ENCODE measurements around the gene GRM1. TPM values are rescaled to one million over a fixed set of nuclear protein-coding genes. Genes with fewer than 3 reads are reported as not detected.

The GRM1 gene
- total and polyA plus RNA-seq, 9 of the 15 experiments (the other 6 are each of a cell fraction or from before 2014, with no cell fraction given) = not detected

GRCh38 chr6:146050168-146050567 is 21.3 kb downstream of the GRM1 start:
- no TSS peak for BruUV-seq (replicated peaks)
- POLR2A ChIA-PET = interaction anchor here (0.9 to 1.5 kb wide), 2 partner anchors 12 to 643 kb away, joined by 3 to 4 read pairs; no protein-coding TSS in a partner anchor
- TF ChIP-seq SNIP1 (IDR thresholded peaks at IDR 0.05; ENCODE audit: low read depth) = no peak
- TF ChIP-seq ZNF57 (CRISPR knock-in tag; IDR thresholded peaks at IDR 0.05) = no peak
- TF ChIP-seq, protein P1, sequence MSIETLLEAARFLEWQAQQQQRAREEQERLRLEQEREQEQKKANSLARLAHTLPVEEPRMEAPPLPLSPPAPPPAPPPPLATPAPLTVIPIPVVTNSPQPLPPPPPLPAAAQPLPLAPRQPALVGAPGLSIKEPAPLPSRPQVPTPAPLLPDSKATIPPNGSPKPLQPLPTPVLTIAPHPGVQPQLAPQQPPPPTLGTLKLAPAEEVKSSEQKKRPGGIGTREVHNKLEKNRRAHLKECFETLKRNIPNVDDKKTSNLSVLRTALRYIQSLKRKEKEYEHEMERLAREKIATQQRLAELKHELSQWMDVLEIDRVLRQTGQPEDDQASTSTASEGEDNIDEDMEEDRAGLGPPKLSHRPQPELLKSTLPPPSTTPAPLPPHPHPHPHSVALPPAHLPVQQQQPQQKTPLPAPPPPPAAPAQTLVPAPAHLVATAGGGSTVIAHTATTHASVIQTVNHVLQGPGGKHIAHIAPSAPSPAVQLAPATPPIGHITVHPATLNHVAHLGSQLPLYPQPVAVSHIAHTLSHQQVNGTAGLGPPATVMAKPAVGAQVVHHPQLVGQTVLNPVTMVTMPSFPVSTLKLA (conservative IDR thresholded peaks at IDR 0.05) = no peak
- TF ChIP-seq NUFIP1 (IDR thresholded peaks at IDR 0.05; ENCODE audit: partially characterized antibody) = no peak
- no peak for TF ChIP-seq ZNF77 (CRISPR knock-in tag; IDR thresholded peaks at IDR 0.05)
- TF ChIP-seq SNAPC5 (CRISPR knock-in tag; IDR thresholded peaks at IDR 0.05) = no peak
- TF ChIP-seq, protein P2, sequence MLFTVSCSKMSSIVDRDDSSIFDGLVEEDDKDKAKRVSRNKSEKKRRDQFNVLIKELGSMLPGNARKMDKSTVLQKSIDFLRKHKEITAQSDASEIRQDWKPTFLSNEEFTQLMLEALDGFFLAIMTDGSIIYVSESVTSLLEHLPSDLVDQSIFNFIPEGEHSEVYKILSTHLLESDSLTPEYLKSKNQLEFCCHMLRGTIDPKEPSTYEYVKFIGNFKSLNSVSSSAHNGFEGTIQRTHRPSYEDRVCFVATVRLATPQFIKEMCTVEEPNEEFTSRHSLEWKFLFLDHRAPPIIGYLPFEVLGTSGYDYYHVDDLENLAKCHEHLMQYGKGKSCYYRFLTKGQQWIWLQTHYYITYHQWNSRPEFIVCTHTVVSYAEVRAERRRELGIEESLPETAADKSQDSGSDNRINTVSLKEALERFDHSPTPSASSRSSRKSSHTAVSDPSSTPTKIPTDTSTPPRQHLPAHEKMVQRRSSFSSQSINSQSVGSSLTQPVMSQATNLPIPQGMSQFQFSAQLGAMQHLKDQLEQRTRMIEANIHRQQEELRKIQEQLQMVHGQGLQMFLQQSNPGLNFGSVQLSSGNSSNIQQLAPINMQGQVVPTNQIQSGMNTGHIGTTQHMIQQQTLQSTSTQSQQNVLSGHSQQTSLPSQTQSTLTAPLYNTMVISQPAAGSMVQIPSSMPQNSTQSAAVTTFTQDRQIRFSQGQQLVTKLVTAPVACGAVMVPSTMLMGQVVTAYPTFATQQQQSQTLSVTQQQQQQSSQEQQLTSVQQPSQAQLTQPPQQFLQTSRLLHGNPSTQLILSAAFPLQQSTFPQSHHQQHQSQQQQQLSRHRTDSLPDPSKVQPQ (CRISPR knock-in tag; IDR thresholded peaks at IDR 0.05; ENCODE audit: borderline replicate concordance) = no peak
- no peak for TF ChIP-seq ZNF668 (CRISPR knock-in tag; IDR thresholded peaks at IDR 0.05)
- no peak for TF ChIP-seq FUS (optimal IDR thresholded peaks at IDR 0.05; ENCODE audit: low read depth, low read length)
- no peak for TF ChIP-seq TEAD4 (IDR thresholded peaks at IDR 0.05; ENCODE audit: low read length)
- no peak for TF ChIP-seq TEAD4 (CRISPR knock-in tag; IDR thresholded peaks at IDR 0.05; ENCODE audit: borderline replicate concordance)
- no peak for TF ChIP-seq HDAC6 (IDR thresholded peaks at IDR 0.05; ENCODE audit: low read depth, low read length)
- TF ChIP-seq, protein P3, sequence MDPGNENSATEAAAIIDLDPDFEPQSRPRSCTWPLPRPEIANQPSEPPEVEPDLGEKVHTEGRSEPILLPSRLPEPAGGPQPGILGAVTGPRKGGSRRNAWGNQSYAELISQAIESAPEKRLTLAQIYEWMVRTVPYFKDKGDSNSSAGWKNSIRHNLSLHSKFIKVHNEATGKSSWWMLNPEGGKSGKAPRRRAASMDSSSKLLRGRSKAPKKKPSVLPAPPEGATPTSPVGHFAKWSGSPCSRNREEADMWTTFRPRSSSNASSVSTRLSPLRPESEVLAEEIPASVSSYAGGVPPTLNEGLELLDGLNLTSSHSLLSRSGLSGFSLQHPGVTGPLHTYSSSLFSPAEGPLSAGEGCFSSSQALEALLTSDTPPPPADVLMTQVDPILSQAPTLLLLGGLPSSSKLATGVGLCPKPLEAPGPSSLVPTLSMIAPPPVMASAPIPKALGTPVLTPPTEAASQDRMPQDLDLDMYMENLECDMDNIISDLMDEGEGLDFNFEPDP (CRISPR knock-in tag; IDR thresholded peaks at IDR 0.05) = no peak
- TF ChIP-seq NR1H2 (CRISPR knock-in tag; IDR thresholded peaks at IDR 0.05) = no peak
- TF ChIP-seq ASH1L (IDR thresholded peaks at IDR 0.05; ENCODE audit: borderline replicate concordance, low read depth, partially characterized antibody) = no peak
- no peak for TF ChIP-seq RNF2 (IDR thresholded peaks at IDR 0.05)
- no peak for TF ChIP-seq FOXA1 (IDR thresholded peaks at IDR 0.05; ENCODE audit: borderline replicate concordance)
- TF ChIP-seq HMBOX1 (IDR thresholded peaks at IDR 0.05) = no peak

More at GRCh38 chr6:146050168-146050567, 21.3 kb downstream of the GRM1 start:
- H3K9ac ChIP-seq (ENCODE audit: insufficient read depth in 1 of 2, low read depth in 2 of 2, low read length in 2 of 2) = no peak overlapping the region
- intact Hi-C loops (cut with micrococcal nuclease) = no loop called here
- no peak overlapping the region for H2AFZ ChIP-seq (ENCODE audit: low read depth, low read length)
- no peak for FAIRE-seq
- WGBS (ENCODE audit: insufficient coverage, low coverage, missing lambda C conversion rate) = 0% methylated on average over 1 of the region's 1 CpG
- H3K4me3 ChIP-seq = no peak overlapping the region
- in situ Hi-C loops (cut with MboI) = no loop called here
- H3K79me2 ChIP-seq (ENCODE audit: control insufficient read depth, insufficient read depth, low read length) = no peaks in the 10 kb centered on the region
- no peaks in the 10 kb centered on the region for H3K36me3 ChIP-seq (ENCODE audit: control insufficient read depth, insufficient read depth, low read length)
- DNase-seq (ENCODE audit: extremely low read depth in 1 of 4, low spot score in 3 of 4) = no peak
- no peak overlapping the region for H3K27ac ChIP-seq (ENCODE audit: extremely low read depth, low read depth, low read length)
- no peak for ATAC-seq
- no peaks in the 10 kb centered on the region for H3K9me3 ChIP-seq (replicated peaks; ENCODE audit: control insufficient read depth, insufficient read depth, low read depth, low read length)
- CTCF ChIA-PET (ENCODE audit: low intra/inter-chr PET ratio) = no interaction called here
- H3K9me1 ChIP-seq (ENCODE audit: control insufficient read depth, insufficient read depth, low read length) = no peaks in the 10 kb centered on the region
- H3K4me2 ChIP-seq (ENCODE audit: insufficient read depth, low read length) = no peak overlapping the region
- no peaks in the 10 kb centered on the region for H4K20me1 ChIP-seq (replicated peaks; ENCODE audit: control insufficient read depth, insufficient read depth, low read length)
- no peaks in the 10 kb centered on the region for H3K27me3 ChIP-seq (ENCODE audit: control insufficient read depth in 2 of 2, insufficient read depth in 2 of 2, low read length in 2 of 2)
- H3K4me1 ChIP-seq (replicated peaks in 1 of 2; ENCODE audit: control insufficient read depth in 2 of 2, insufficient read depth in 2 of 2, low read length in 2 of 2) = no peaks in the 10 kb centered on the region
